SK-N-SH (cell line): ENCODE data around the gene NPAS1.

ENCODE experiments used
- TF ChIP-seq, protein P1 (sequence below): fragments of 150-350 bp; IDR thresholded peaks from 2 replicates; pipeline ENCODE4 v1.6.1; 2016; ENCODE audit warnings: mild to moderate bottlenecking, low read depth, low read length
- TF ChIP-seq, protein P2 (sequence below): fragments of 200-600 bp; sonication (generic); IDR thresholded peaks from 2 replicates; pipeline ENCODE4 v1.6.1; 2017; ENCODE audit warnings: antibody characterized with exemption, mild to moderate bottlenecking, moderate library complexity
- TF ChIP-seq, protein P3 (sequence below): IDR thresholded peaks from 2 replicates; pipeline ENCODE4 v1.4.0; 2012; ENCODE audit warnings: low read depth

DNA sequence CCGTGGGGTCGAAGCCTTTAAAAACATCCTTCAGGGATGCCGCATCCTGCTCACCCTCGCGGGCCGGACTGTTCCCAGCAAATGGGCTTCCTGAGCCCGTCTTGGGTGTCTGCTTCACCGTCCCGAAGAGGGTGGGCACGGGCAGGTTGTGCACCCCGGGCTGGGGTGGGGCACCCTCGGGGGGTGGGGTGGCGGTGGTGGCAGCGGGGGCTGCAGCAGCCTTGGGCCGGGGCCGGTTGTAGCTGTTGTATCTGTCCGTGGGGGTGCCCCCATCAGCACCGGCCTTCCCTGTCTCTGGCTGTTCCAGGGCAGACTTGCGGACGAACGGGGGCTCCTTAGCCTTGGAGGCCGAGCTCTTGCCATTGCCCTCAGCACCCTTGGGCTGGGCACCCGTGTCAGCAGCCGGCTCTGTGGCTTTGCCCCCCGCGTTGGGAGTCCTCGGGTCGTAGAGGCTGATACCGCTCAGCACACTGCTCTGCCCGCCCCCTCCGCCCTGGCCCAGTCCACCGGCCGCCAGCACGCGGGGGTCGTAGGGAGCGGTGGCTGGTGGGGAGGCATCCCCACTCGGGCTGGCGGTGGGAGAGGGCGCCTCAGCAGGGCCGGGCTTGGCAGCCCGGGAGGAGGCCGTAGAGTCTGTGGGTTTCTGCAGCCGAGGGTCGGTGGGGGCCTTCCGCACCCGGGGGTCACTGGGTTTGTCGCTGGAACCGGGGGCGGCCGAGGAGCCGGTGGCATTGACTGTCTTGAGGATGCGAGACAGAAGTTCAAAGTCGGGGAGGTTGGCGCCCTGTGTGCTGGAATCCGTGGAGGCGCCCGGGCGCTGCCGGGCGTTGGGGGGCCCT, 47.0 kb downstream of the NPAS1 start:
- TF ChIP-seq, protein P1, sequence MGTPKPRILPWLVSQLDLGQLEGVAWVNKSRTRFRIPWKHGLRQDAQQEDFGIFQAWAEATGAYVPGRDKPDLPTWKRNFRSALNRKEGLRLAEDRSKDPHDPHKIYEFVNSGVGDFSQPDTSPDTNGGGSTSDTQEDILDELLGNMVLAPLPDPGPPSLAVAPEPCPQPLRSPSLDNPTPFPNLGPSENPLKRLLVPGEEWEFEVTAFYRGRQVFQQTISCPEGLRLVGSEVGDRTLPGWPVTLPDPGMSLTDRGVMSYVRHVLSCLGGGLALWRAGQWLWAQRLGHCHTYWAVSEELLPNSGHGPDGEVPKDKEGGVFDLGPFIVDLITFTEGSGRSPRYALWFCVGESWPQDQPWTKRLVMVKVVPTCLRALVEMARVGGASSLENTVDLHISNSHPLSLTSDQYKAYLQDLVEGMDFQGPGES, result no peak
- TF ChIP-seq, protein P2, sequence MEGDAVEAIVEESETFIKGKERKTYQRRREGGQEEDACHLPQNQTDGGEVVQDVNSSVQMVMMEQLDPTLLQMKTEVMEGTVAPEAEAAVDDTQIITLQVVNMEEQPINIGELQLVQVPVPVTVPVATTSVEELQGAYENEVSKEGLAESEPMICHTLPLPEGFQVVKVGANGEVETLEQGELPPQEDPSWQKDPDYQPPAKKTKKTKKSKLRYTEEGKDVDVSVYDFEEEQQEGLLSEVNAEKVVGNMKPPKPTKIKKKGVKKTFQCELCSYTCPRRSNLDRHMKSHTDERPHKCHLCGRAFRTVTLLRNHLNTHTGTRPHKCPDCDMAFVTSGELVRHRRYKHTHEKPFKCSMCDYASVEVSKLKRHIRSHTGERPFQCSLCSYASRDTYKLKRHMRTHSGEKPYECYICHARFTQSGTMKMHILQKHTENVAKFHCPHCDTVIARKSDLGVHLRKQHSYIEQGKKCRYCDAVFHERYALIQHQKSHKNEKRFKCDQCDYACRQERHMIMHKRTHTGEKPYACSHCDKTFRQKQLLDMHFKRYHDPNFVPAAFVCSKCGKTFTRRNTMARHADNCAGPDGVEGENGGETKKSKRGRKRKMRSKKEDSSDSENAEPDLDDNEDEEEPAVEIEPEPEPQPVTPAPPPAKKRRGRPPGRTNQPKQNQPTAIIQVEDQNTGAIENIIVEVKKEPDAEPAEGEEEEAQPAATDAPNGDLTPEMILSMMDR, result no peak
- TF ChIP-seq, protein P3, sequence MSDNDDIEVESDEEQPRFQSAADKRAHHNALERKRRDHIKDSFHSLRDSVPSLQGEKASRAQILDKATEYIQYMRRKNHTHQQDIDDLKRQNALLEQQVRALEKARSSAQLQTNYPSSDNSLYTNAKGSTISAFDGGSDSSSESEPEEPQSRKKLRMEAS, result no peak
